GM12891 (cell line): Measurements from ENCODE around the gene FAM181A.

Source experiments
- PAX5 ChIP-seq: IDR thresholded peaks from 2 replicates; pipeline ENCODE4 v1.6.1; 2011; ENCODE audit warnings: low read length, moderate library complexity, mild to moderate bottlenecking; ENCODE audit not compliant: insufficient read depth, severe bottlenecking
- POLR2A ChIP-seq: IDR thresholded peaks from 2 replicates; pipeline ENCODE4 v1.6.1; 2011; ENCODE audit warnings: low read depth, low read length, control low read depth
- POLR2AphosphoS5 ChIP-seq: IDR thresholded peaks from 2 replicates; pipeline ENCODE4 v1.6.1; 2011; ENCODE audit warnings: low read depth, low read length, control low read depth
- POU2F2 ChIP-seq: IDR thresholded peaks from 2 replicates; pipeline ENCODE4 v1.6.1; 2011; ENCODE audit warnings: low read depth, mild to moderate bottlenecking, control low read depth, low read length, moderate library complexity
- SPI1 ChIP-seq: IDR thresholded peaks from 2 replicates; pipeline ENCODE4 v1.6.1; 2011; ENCODE audit warnings: low read depth, low read length, control low read depth
- TAF1 ChIP-seq: IDR thresholded peaks from 2 replicates; pipeline ENCODE4 v1.6.1; 2011; ENCODE audit warnings: low read depth, low read length, control low read depth

DNA sequence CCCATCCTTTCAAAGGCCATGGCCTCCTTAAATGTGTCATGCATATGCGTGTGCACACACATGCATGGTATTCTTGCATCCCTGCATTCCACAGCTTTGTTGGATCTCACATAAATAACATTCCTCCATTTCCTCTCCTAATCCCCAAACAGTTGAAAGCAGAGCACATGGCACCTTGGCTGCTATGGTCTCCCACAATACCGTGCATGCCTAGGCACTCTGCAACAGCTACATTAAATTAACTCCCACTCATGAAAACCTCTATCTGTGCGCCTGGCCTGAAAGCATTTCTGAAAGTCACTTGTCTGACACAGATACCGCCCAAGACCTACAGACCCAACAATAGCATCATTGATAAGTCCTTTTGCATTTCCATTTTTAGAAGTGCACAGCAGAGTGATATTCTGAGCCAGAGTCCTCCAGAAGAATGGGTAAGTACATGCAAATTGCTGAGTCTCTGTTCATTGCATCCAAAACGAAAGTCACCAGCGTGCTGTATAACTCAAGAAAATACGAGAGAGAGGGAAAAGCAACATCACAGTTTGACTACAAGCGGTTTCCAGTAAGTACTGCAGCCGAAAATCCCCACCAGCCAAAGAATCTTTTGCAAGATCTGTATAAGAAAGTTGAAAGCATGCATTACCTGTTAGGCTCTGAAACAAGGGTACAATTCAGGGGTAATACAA, 48.8 kb downstream of the FAM181A start:
- TF ChIP-seq POLR2AphosphoS5 (no peak), PAX5 (no peak), TAF1 (0 out of 2 replicates have a peak, but pooled peaks have one; percentile 40), SPI1 (no peak), POLR2A (no peak; the same call in 1 of the 2 replicates), POU2F2 (peak; percentile 96)
